Stomach (tissue), 9 donors: ENCODE measurements around the gene MYO18A. TPM values are rescaled to one million over a fixed set of nuclear protein-coding genes. Genes with fewer than 3 reads are reported as not detected.

Source experiments
- DNase-seq, 2 donors: peaks; one replicate each; pipeline versions ENCODE4 v3.0.0 to v3.0.0-alpha.2; 2013 to 2019
- H3K27ac ChIP-seq, 5 donors: fragments of 200-600 bp in 4 of 5; sonication (generic) in 4 of 5; one replicate each; pipeline ENCODE4 v1.5.1; 2013 to 2019; ENCODE audit warnings: mild to moderate bottlenecking in 1 of 5, moderate library complexity in 1 of 5
- H3K27me3 ChIP-seq, 3 donors: fragments of 200-600 bp; sonication (generic); one replicate each; pipeline ENCODE4 v1.5.1; 2017 to 2019; ENCODE audit warnings: mixed run types in 1 of 3
- H3K36me3 ChIP-seq, 4 donors: fragments of 200-600 bp; sonication (generic); 1 replicate in 3 of 4; 2 replicates in 1 of 4; pipeline ENCODE4 v1.5.1; 2016 to 2019
- H3K4me1 ChIP-seq, 4 donors: fragments of 200-600 bp; sonication (generic); one replicate each; pipeline ENCODE4 v1.5.1; 2016 to 2019
- H3K4me3 ChIP-seq, 4 donors: fragments of 200-600 bp; sonication (generic) in 3 of 4; one replicate each; pipeline ENCODE4 v1.5.1; 2016 to 2019; ENCODE audit warnings: mild to moderate bottlenecking in 1 of 4
- H3K9me3 ChIP-seq, 4 donors: fragments of 200-600 bp; sonication (generic); one replicate each; pipeline ENCODE4 v1.5.1; 2016 to 2019
- EP300 ChIP-seq: sonication (generic); formaldehyde crosslinking; IDR thresholded peaks from one replicate; pipeline ENCODE4 v1.6.1; 2017; ENCODE audit warnings: antibody characterized with exemption
- POLR2A ChIP-seq, 4 donors: fragments of 450-650 bp; IDR thresholded peaks; one replicate each; pipeline ENCODE4 v1.6.1; 2016; ENCODE audit warnings: antibody characterized with exemption in 4 of 4, control low read depth in 2 of 4, mild to moderate bottlenecking in 1 of 4, moderate library complexity in 1 of 4
- POLR2AphosphoS5 ChIP-seq, 3 donors: sonication (generic); formaldehyde crosslinking; IDR thresholded peaks; one replicate each; pipeline ENCODE4 v1.6.1; 2016; ENCODE audit warnings: antibody characterized with exemption in 3 of 3
- WGBS, 5 donors: extraction: QIAGEN DNeasy Blood & Tissue Kit in 3 of 5; methylation state at CpG; one replicate each; pipeline versions ENCODE4 v1.1.5 to v1.1.7; 2013 to 2018; 5-methylcytosine and 5-hydroxymethylcytosine counted together
- intact Hi-C: fragments of 100-400 bp; cut with DNase I; formaldehyde crosslinking; loops from one replicate; pipeline ENCODE4 v1.15.1; 2023; ENCODE audit warnings: low total_unique reads
- polyA plus RNA-seq, 3 donors: library from polyadenylated mRNA; stranded (reverse); fragments of 200-250 nt; gene quantifications; one replicate each; pipeline ENCODE4 v1.2.3, GENCODE V29; 2013
- total RNA-seq, 5 donors: library from RNA; depleted of rRNA; stranded (reverse); fragments of >200 nt; gene quantifications; one replicate each; pipeline versions ENCODE4 v1.1.0 to v1.2.3, GENCODE V29; 2014 to 2016
- TF ChIP-seq, protein P1 (sequence below), 7 experiments: fragments of 450-650 bp in 4 of 7; fragments of 200-600 bp in 3 of 7; sonication (generic) in 3 of 7; IDR thresholded peaks; one replicate each; pipeline ENCODE4 v1.5.1; 2016 to 2019; ENCODE audit warnings: antibody characterized with exemption in 7 of 7, control low read depth in 2 of 7, mild to moderate bottlenecking in 1 of 7
- donor health status: healthy with polysubstance abuse.
- donor health status: Bipolar disorder and iron deficiency.
- donor health status: healthy.

MYO18A gene
- total and polyA plus RNA-seq, 8 donors = 16.5 to 305 (median 55.5) TPM

DNA sequence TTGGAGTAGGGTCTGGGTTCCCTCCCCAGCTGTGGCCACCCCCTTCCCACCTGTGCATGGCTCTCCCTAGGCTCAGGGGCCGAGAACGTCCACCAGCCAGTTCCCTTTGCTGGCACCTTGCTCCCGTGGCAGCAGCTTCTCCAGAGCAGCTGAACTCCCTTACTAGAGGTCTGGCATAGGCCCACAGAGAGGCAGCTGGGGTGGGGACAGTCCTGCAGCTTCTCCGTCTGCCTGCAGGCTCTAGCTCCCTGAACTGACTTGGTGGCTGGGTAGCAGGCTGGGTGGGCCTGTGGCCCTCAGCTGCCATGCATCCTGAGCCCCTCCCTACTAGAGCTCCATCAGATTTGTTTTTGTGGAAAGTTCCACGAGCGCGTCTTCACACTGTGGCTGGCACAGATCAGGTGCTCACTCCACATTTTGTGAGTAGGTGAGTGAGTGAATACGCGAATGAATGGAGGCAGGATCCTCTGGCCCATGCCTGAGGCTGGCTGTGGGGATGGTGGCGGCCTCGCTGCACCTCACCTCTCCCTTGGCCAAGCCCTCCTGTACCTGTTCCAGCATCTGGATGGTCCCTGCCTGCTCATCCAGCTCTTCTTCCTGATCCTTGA is 86.0 kb downstream of the MYO18A start:
- no peaks in the 10 kb centered on the region for H3K9me3 ChIP-seq
- H3K4me3 ChIP-seq = no peak overlapping the region
- intact Hi-C loops = no loop called here
- peaks cover 92 to 100% (median 100%) of the 10 kb centered on the region in 4 donors for H3K36me3 ChIP-seq
- WGBS, 5 donors = 87 to 97% (median 90%) methylated on average over 11 of the region's 11 CpGs
- DNase-seq = no peak
- no peak for TF ChIP-seq POLR2AphosphoS5 (IDR thresholded peaks at IDR 0.05)
- TF ChIP-seq POLR2A (IDR thresholded peaks at IDR 0.05) = no peak
- TF ChIP-seq, protein P1, sequence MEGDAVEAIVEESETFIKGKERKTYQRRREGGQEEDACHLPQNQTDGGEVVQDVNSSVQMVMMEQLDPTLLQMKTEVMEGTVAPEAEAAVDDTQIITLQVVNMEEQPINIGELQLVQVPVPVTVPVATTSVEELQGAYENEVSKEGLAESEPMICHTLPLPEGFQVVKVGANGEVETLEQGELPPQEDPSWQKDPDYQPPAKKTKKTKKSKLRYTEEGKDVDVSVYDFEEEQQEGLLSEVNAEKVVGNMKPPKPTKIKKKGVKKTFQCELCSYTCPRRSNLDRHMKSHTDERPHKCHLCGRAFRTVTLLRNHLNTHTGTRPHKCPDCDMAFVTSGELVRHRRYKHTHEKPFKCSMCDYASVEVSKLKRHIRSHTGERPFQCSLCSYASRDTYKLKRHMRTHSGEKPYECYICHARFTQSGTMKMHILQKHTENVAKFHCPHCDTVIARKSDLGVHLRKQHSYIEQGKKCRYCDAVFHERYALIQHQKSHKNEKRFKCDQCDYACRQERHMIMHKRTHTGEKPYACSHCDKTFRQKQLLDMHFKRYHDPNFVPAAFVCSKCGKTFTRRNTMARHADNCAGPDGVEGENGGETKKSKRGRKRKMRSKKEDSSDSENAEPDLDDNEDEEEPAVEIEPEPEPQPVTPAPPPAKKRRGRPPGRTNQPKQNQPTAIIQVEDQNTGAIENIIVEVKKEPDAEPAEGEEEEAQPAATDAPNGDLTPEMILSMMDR (IDR thresholded peaks at IDR 0.05) = no peak
- TF ChIP-seq EP300 = no peak
- no peaks in the 10 kb centered on the region for H3K27me3 ChIP-seq
- H3K27ac ChIP-seq = no peak overlapping the region
- no peaks in the 10 kb centered on the region for H3K4me1 ChIP-seq

DNA sequence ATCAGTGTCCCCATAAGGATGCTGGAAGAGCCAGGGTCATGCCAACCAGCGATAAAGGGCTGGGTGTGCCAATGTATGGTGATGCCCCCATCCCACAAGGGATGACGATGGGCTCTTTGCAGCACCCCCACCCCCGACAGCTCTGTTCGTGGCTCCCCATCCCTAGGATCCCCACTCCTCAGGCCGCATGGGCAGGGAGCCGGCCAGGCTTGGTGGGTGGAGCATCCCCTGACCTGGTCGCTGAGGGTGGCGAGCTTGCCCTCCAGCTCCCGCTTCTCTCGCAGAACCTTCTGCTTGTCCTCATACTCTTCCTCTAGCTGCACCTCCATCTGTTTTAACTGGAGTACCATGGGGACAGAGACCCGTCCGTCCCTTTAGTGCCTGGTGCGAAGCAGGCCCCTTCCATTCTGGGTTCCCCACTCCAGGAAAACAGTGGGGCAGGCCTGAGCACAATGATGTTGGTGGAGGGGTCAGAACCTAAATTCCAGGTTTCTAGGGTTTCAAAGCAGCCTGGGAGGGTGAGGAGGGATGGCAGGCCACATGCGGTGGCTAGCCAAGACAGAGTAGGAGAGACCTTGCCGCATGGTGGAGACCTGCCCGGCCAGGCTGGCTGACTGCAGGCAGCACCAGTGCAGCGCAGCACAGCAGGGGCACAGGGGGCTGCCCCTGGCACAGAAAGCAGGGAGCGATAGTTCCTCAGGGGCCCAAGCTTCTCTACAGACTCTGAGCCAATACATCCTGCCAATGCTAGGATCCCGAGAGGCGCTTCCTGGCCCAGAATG is 86.9 kb downstream of the MYO18A start:
- no peak for TF ChIP-seq EP300
- TF ChIP-seq, protein P1 (IDR thresholded peaks at IDR 0.05) = no peak
- no peak for TF ChIP-seq POLR2A (IDR thresholded peaks at IDR 0.05)
- no peak for TF ChIP-seq POLR2AphosphoS5 (IDR thresholded peaks at IDR 0.05)
- Histone ChIP-seq H3K27ac (no peak overlapping the region), H3K36me3 (peaks cover 87 to 100% (median 100%) of the 10 kb centered on the region in 4 donors), H3K9me3 (no peaks in the 10 kb centered on the region), H3K4me1 (no peaks in the 10 kb centered on the region), H3K27me3 (no peaks in the 10 kb centered on the region), H3K4me3 (no peak overlapping the region)
- 94 to 96% (median 95%) methylated on average over 18 to 20 of the region's 20 CpGs for WGBS, 5 donors
- intact Hi-C loops = no loop called here
- no peak for DNase-seq

DNA sequence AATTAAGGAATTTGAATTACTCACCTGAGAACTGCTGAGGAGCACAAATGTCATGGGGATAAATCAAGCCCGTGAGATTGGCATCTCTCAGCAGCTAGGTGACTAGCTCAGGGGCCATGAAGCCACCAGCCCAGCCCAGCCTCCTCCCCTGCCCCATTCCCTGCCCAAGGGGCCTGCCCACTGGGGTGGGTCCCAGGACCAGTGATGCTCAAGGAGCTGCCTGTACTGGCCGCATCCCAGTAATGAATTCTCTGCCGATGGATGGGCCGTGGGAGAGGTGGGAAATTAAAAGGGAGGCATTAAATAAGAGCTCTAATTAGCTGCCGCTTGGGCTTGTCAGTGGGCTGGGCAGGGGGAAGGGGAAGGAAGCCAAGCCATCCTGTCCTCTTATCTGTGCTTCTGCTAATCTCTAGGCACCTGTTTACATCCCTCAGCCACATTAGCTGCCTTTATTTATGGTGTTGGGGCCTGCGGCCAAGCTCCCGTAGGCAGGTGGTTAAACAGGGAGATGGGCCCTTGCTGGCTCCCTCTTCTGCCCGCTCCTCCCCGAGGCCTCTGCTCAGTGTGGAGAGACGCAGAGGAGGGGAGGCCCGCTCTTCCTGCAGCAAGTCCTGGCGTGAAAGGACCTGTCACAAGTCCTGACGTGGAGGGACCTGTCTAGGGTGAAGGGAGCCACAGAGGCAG is 88.5 kb downstream of the MYO18A start:
- Histone ChIP-seq H3K27ac (no peak overlapping the region), H3K27me3 (no peaks in the 10 kb centered on the region), H3K4me3 (no peak overlapping the region), H3K36me3 (peaks cover 82 to 100% (median 100%) of the 10 kb centered on the region in 4 donors), H3K9me3 (no peaks in the 10 kb centered on the region), H3K4me1 (no peaks in the 10 kb centered on the region)
- TF ChIP-seq, protein P1 (IDR thresholded peaks at IDR 0.05) = no peak
- TF ChIP-seq POLR2A (IDR thresholded peaks at IDR 0.05) (no peak), EP300 (no peak), POLR2AphosphoS5 (IDR thresholded peaks at IDR 0.05) (no peak)
- 66 to 84% (median 78%) methylated on average over 9 to 13 of the region's 13 CpGs for WGBS, 5 donors
- no peak for DNase-seq
- intact Hi-C loops = no loop called here

DNA sequence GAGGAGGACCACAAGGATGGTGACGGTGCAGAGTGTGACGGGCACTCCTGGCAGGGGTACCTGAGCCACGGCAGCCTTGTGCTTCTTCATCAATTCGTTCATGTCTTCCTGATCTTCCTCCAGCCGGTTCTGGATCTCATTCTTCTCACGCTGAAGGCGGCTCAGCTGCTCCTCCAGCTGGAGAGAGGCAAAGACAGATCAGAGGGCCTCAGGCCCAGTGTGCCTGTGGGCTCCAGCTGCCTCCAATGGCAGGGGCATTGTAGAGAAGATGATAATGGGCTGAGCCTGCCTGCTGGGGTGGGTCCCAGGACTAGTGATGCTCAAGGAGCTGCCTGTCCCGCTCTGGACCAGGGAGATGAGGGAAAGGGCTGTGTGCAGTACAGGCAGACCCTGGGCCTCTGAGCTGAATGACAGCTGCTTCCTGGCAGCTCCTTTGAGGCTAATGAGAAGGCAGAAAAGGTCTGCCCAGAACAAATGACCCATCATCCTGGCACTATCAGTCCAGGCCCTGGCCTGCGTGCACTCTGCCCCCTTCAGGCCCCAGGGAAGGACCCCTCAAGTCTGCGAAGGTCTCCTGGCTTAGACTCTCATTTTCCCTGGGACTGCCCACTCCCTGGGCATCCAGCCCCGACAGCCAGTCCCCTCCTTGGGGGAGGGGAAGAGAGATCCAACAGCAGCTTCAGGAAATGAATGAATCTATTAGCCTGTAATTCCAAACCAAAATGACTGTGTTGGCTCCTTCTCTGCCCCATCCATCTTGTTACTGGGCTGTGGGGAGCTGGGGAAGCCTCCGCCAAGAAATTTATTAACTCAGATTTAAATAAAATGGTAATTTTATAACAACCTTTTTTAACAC is 89.2 kb downstream of the MYO18A start:
- H3K9me3 ChIP-seq = no peaks in the 10 kb centered on the region
- no peak for TF ChIP-seq POLR2A (IDR thresholded peaks at IDR 0.05)
- TF ChIP-seq EP300 = no peak
- TF ChIP-seq POLR2AphosphoS5 (IDR thresholded peaks at IDR 0.05) = no peak
- TF ChIP-seq, protein P1 (IDR thresholded peaks at IDR 0.05) = no peak
- H3K27me3 ChIP-seq = no peaks in the 10 kb centered on the region
- no peaks in the 10 kb centered on the region for H3K4me1 ChIP-seq
- intact Hi-C loops = no loop called here
- H3K36me3 ChIP-seq = peaks cover 82 to 100% (median 100%) of the 10 kb centered on the region in 4 donors
- 68 to 85% (median 79%) methylated on average over 11 to 12 of the region's 12 CpGs for WGBS, 5 donors
- DNase-seq = no peak
- H3K27ac ChIP-seq = no peak overlapping the region
- no peak overlapping the region for H3K4me3 ChIP-seq
